Mucosa of rectum (tissue), 2 donors: ENCODE results near the gene HOXA5.
A peak's percentile ranks its signal among the peaks of the same experiment; 100 is the strongest.

ENCODE experiments used
- H3K27ac ChIP-seq, 2 donors: one replicate each; pipeline ENCODE4 v1.7.0; 2013; ENCODE audit warnings: inconsistent platforms in 2 of 2, low read depth in 2 of 2, low read length in 2 of 2
- H3K27me3 ChIP-seq, 2 donors: one replicate each; pipeline ENCODE4 v1.7.0; 2013; ENCODE audit warnings: low read length in 2 of 2; ENCODE audit not compliant: control insufficient read depth in 2 of 2, insufficient read depth in 2 of 2
- H3K36me3 ChIP-seq, 2 donors: one replicate each; pipeline ENCODE4 v1.7.0; 2013; ENCODE audit warnings: low read length in 2 of 2; ENCODE audit not compliant: control insufficient read depth in 2 of 2, insufficient read depth in 2 of 2
- H3K4me1 ChIP-seq, 2 donors: one replicate each; pipeline ENCODE4 v1.7.0; 2013; ENCODE audit warnings: low read length in 2 of 2, mild to moderate bottlenecking in 1 of 2; ENCODE audit not compliant: control insufficient read depth in 2 of 2, insufficient read depth in 2 of 2
- H3K4me3 ChIP-seq, 2 donors: one replicate each; pipeline ENCODE4 v1.7.0; 2013; ENCODE audit warnings: low read length in 2 of 2
- H3K9ac ChIP-seq, 2 donors: one replicate each; pipeline ENCODE4 v1.7.0; 2013; ENCODE audit warnings: low read length in 2 of 2, low read depth in 1 of 2, mild to moderate bottlenecking in 1 of 2
- H3K9me3 ChIP-seq, 2 donors: one replicate each; pipeline ENCODE4 v1.7.0; 2013; ENCODE audit warnings: low read length in 2 of 2; ENCODE audit not compliant: control insufficient read depth in 2 of 2
- donor health status: healthy.
- donor health status: Normal muscosa, but diverticular disease.

The HOXA5 gene

DNA sequence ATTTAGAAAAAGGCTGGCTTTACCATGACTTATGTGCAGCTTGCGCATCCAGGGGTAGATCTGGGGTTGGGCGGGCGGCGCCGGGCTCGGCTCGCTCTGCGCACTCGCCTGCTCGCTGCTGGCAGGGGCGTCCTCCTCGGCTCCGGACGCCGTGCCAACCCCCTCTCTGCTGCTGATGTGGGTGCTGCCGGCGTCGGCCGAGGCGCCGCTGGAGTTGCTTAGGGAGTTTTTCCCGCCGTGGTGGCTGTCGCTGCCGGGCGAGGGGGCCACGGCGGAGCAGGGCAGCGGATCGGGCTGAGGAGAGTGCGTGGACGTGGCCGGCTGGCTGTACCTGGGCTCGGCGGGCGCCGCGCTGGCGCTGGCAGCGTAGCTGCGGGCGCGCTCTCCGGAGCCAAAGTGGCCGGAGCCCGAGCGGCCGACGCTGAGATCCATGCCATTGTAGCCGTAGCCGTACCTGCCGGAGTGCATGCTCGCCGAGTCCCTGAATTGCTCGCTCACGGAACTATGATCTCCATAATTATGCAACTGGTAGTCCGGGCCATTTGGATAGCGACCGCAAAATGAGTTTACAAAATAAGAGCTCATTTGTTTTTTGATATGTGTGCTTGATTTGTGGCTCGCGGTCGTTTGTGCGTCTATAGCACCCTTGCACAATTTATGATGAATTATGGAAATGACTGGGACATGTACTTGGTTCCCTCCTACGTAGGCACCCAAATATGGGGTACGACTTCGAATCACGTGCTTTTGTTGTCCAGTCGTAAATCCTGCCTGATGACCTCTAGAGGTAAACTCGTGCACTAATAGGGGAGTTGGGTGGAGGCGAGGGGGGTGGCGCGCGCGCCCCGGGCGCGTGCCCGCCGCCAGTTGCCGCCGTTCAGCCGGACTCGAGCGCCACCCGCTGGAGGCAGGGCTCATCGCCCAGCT is at the start of gene HOXA5:
Gene HOXA5, minus strand, starts transcription at position 659 of the 927 bp plus-strand sequence. Its CDS starts 74 bp downstream, at position 585.
- peaks cover 5 to 9% of the 10 kb centered on the region in 2 donors for H3K36me3 ChIP-seq
- peak within 1 kb of the TSS; percentile 78 to 79 for H3K4me3 ChIP-seq
- H3K9ac ChIP-seq: peak within 1 kb of the TSS; percentile 85 to 86
- no peaks in the 10 kb centered on the region for H3K27me3 ChIP-seq
- peaks cover 31 to 60% of the 10 kb centered on the region in 2 donors for H3K4me1 ChIP-seq
- peak within 1 kb of the TSS; percentile 93 to 99 for H3K27ac ChIP-seq
- no peaks in the 10 kb centered on the region for H3K9me3 ChIP-seq

DNA sequence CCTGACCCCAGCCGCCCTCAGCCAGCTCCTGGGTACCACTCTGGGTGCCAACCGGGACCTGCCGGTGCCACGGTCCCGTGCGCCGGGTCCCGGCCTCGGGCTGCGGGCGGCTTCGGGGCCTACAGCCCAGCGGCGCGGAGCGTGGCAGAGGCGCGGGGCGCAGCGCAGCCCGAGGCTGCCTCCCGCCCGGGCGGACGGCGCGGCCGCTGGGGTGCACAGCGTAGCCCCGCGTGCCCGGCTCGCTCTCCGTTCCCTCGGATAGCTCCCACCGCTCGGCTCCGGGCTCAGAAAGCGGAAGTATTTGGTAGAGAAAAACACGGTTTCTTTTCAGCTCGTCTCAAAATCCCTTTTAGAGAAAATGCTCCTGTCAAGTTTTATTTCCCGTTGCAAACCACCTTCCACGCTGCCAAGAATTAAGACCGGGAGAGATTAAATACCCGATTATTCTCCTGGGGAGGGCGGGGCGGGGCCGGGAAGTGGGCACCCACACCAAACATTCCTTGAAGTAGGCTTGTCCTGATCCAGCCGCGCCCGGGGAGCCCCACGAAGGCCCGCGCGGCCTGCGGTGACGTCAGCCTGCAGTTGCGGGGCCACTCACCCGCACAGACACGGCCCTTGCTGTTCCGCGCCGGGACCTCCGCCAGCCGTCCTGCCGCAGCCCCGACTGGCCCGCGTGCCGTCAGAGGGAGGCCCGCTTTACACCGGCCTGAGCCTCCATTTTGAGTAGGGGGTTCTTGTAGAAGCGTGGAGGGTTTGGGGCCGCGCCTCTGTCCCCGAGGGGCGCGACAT is 49.3 kb upstream of the HOXA5 start:
- Histone ChIP-seq H3K27me3 (peaks cover 14 to 29% of the 10 kb centered on the region in 2 donors), H3K36me3 (no peaks in the 10 kb centered on the region), H3K4me3 (peak overlapping the region; percentile 66 to 79), H3K4me1 (peaks cover 31 to 49% of the 10 kb centered on the region in 2 donors), H3K9ac (peak overlapping the region; percentile 78 to 92), H3K9me3 (peaks cover 0 to 2% of the 10 kb centered on the region in 2 donors), H3K27ac (peak overlapping the region; percentile 91 to 93)

DNA sequence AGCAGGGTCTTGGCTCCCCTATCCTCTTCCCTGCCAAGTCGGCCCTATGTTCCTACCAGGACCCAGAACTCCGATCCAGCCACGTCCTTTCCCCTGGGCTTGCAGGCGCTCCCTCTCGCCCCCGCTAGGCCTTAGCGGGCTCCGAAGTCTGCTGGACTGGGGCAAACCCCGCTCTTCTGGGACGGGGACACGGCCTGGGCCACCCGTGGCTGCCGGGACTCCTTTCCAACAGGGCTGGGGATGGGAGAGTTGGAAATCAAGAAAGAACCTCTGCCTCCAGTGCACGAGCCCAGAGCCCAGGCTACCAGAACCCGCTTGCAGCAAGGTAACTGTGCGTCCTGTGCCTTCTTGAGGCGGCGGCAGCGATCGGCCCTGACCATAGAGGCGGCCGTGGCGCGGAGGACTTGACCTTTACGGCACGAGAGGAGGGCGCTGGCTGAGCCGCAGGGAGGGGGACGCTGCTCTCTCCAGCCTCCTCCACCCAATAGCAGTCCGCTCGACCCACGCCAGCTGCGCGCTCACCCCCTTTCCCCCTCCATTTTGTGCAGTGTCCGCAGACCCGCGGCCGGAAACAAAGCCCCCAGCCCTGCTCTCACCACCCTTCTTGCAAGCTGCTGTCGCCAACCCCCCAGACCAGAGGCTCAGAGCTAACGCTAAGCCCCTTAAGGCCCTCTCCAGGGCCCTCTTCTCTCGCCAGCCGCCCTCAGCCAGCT is 48.5 kb upstream of the HOXA5 start:
- H3K9me3 ChIP-seq: no peaks in the 10 kb centered on the region
- peaks cover 14 to 27% of the 10 kb centered on the region in 2 donors for H3K27me3 ChIP-seq
- peaks cover 34 to 56% of the 10 kb centered on the region in 2 donors for H3K4me1 ChIP-seq
- H3K4me3 ChIP-seq: peak overlapping the region; percentile 66 to 79
- H3K27ac ChIP-seq: peak overlapping the region; percentile 91 to 93
- peak overlapping the region; percentile 78 to 92 for H3K9ac ChIP-seq
- H3K36me3 ChIP-seq: no peaks in the 10 kb centered on the region

DNA sequence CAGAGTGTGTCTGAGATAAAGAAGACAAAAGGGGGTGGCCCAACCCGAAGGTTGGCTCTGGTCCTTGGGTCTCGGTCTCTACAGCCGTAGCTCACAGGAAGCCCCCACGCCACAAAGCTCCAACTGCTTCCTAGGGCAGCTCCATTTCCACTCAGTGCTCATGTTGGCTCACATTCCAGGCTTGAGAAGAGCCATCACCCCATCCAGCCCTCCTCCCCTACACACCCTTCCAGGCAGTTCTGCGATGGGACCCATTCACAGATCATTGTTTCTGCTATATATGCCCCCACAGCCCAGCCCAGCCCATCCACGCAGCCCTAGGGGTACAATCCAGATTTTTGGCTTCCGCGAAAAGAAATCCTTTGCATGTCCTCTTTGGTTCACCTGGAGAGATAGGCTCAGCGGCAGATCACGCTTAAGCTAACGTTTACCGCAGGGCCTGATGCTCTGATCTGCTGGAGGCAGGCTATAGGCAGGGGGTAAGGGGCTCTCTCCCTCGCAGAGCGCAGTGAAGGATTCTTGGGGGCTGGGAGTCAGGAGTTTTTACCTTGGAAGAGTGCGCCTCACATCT is 47.8 kb upstream of the HOXA5 start:
- Histone ChIP-seq H3K9me3 (no peaks in the 10 kb centered on the region), H3K4me1 (peaks cover 37 to 60% of the 10 kb centered on the region in 2 donors), H3K27ac (peak overlapping the region; percentile 91 to 93), H3K4me3 (peak overlapping the region; percentile 66 to 79), H3K36me3 (no peaks in the 10 kb centered on the region), H3K27me3 (peaks cover 14 to 27% of the 10 kb centered on the region in 2 donors), H3K9ac (peak overlapping the region; percentile 78 to 92)

DNA sequence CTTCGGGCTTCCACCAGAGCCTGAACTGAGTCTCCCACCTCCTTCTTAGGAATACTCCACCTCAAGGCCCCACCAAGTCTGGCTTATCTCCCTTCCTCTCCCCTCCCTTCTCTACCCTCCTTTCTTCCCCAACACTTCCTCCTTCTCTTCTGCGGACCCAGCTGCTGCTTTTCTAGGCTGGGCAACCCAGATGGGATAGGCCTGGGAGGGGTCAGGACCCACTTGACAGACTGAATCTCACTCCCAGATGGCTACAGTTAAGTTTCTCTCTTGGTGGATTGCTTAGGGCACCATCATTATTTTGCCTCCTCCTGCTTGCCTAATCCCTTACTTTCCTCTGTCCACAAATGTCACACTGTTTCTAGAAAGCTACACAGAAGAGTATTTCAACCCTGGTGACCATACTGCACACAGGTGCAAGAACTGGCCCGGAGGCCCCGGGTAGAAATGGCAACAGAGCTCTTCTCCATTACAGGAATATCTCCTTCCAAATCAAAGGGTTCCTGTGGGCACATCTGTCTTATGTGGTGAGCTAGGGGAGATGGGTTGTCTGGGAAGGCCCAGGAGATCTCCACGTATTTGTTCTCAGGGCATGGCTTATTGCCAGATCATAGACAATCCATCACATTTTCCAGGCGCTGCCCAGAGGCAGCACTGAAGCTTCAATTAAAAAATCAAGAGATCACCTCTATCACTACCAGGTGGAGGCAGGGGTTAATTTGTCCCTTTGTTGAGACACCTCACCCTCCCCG is 46.7 kb upstream of the HOXA5 start:
- H3K4me3 ChIP-seq: peak overlapping the region; percentile 83 to 87
- H3K27me3 ChIP-seq: peaks cover 11 to 32% of the 10 kb centered on the region in 2 donors
- H3K27ac ChIP-seq: peak overlapping the region; percentile 91 to 93
- peak overlapping the region; percentile 90 to 96 for H3K9ac ChIP-seq
- H3K9me3 ChIP-seq: no peaks in the 10 kb centered on the region
- peaks cover 40 to 64% of the 10 kb centered on the region in 2 donors for H3K4me1 ChIP-seq
- H3K36me3 ChIP-seq: no peaks in the 10 kb centered on the region

DNA sequence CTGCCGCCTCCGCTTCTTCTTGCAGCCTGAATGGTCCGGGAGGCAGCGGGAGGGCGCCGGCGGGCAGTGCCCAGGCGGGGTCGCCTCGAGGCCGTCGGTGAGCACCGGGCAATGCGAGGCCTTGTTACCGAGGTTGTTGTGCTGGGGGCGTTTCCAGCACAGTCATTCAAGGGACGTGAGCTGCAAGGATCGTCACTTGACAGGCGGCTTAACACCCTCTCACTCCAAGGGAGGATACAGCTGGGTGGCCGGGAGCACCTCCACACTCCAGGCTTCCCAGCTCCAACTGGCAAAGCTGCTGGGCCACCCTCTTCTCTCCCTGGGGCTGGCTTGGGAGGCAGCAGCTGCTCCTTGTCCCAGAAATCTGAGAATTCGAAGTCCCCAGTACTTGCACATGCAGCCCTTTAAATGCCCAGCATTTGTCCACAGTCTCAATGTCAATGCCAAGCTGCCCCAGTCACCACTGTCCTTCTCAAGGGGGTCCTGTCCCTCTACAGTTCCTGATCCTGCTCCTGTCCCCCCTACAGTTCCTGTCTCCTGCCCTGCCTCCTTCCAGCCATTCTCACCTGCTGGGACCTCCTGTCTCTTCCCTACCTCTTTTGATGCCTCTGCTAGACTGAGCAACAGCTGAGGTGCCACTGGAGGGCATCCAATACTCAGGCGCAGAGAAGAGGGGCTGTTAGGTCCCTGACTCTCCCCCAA is 46.0 kb upstream of the HOXA5 start:
- Histone ChIP-seq H3K4me1 (peaks cover 45 to 69% of the 10 kb centered on the region in 2 donors), H3K27ac (peak overlapping the region; percentile 91 to 93), H3K9ac (peak overlapping the region; percentile 90 to 96), H3K4me3 (peak overlapping the region; percentile 83 to 87), H3K36me3 (no peaks in the 10 kb centered on the region), H3K27me3 (peaks cover 15 to 35% of the 10 kb centered on the region in 2 donors), H3K9me3 (no peaks in the 10 kb centered on the region)

DNA sequence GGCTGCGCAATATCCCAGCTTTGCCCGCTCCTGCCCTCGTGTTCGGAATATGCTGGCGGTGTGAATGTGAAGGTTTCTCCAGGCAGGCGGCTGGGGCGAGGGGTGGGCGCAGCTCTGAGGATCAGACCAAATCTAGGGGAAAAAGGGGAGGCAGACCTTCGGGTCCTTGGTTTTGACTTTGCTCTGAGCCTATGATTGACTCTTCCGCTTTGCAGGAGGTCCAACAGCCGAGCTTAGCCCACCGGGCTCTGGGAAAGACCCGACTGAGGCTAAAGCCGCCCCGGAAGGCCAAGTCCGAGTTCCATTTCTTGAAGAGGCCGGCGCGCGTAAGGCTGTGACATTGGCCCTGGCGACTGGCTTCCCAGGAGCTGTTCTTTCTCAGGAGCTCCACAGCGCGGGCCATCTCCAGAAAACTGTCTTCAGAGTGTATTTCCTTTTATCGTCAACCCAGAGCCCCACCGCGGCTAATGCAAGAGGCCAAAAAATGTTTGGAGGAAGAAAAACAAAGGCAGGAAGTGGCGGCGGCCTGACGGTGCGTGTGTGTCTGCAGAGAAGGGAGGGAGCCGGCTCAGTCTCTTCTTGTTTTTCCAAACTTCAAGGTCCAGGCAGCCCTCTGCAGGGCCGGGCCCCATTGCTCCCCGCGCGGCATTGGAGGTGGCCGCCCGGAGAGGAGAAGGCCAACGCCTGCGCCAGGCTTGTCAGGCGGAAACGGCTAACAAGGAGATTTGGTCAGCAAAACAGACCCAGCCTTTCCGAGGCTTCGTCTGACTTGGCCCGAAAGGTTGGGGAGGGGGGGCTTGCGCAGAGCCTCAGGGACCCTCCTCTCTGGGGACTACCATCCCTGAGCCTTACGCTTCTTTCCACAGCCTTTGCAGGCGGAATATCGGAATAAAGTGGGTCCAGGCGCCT is 45.2 kb upstream of the HOXA5 start:
- Histone ChIP-seq H3K27ac (peak overlapping the region; percentile 91 to 93), H3K4me3 (peak overlapping the region; percentile 83 to 87), H3K27me3 (peaks cover 15 to 32% of the 10 kb centered on the region in 2 donors)

More for the DNA sequence above, 45.2 kb upstream of the HOXA5 start:
- H3K9me3 ChIP-seq: no peaks in the 10 kb centered on the region
- H3K36me3 ChIP-seq: no peaks in the 10 kb centered on the region
- peak overlapping the region; percentile 90 to 96 for H3K9ac ChIP-seq
- H3K4me1 ChIP-seq: peaks cover 50 to 73% of the 10 kb centered on the region in 2 donors
